ENCODE results near the gene TUBB. TPM values are rescaled to one million over a fixed set of nuclear protein-coding genes. Genes with fewer than 3 reads are reported as not detected.

TUBB gene
- 856 and 2,016 TPM in 2 replicates for total RNA-seq

DNA sequence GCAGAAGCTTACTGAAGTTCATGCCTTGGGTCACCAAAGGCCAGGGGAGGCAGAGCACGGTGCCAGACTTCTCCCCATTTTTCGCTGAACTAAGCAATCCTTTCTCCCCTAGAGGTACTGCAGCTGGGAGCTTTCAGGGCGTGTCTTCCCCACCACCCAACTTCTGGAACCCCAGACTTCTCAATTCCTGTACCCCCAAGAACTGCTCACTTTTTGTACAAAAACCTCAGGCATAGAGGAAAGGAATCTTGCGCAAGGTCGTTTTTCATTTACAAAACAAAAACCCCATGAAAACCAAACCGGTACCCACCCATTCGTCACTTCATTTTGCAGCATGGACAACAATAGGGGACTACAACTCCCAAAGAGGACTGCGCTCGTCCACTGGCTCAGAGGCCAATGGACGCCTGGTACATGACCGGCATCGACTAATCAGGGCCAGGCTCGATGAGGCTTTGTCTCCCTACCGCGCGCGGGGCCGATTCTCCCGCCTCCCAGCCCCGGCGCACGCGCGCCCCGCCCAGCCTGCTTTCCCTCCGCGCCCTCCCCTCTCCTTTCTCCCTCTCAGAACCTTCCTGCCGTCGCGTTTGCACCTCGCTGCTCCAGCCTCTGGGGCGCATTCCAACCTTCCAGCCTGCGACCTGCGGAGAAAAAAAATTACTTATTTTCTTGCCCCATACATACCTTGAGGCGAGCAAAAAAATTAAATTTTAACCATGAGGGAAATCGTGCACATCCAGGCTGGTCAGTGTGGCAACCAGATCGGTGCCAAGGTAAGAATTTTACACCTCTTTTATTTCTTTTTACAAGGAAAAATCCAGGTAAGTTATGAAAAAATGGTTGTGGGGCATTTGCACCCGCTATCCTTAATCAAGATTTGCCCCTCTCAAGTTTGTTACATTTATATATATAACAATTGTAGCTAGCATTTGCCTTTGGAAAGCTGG, at the start of gene TUBB:
TSS of gene TUBB (plus strand) at position 562 of the 947 bp plus-strand sequence. CDS start at position 717, 155 bp downstream.

DNA sequence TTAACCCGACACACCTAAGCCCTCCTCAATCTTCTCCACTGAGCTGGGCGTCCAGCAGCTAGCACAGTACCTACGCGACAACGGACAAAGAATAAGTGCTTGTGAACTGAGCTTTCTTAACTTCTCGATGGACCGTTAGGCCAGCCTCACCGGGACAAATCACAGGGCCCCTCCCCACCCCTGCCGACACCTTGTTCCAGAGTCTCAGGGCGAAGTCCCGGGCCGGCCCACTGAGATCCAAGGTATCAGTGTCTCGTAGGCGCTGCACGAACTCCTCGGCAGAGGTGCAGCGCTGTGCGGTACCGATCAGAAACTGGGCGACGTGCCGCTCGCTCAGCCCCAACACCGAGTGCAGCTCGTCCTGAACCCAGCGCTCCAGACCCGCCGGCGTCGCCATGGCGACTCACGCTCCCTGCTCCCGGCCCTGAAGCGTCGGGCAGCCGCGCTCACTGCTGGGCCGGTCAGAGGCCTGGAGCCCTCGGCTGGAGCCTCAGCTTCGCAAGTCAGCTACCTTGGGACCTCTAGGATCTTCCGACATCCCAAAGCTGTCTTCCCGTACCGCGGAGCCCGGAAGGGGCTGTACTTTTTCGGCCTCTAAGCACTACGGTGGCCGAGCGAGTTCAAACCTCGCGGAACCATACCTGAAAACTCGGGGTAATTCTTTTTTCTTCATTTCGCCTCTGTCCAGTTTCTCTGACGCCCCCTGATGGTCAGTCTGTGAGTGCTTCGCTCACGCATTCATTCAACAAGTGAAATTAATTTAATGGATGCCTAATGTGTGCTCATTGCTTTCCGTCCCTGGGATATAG, 47.5 kb upstream of the TUBB start, which contains the start of gene DHX16:
TSS of gene DHX16 (minus strand) at position 562 of the 809 bp plus-strand sequence. CDS start at position 397, 165 bp downstream.

DNA sequence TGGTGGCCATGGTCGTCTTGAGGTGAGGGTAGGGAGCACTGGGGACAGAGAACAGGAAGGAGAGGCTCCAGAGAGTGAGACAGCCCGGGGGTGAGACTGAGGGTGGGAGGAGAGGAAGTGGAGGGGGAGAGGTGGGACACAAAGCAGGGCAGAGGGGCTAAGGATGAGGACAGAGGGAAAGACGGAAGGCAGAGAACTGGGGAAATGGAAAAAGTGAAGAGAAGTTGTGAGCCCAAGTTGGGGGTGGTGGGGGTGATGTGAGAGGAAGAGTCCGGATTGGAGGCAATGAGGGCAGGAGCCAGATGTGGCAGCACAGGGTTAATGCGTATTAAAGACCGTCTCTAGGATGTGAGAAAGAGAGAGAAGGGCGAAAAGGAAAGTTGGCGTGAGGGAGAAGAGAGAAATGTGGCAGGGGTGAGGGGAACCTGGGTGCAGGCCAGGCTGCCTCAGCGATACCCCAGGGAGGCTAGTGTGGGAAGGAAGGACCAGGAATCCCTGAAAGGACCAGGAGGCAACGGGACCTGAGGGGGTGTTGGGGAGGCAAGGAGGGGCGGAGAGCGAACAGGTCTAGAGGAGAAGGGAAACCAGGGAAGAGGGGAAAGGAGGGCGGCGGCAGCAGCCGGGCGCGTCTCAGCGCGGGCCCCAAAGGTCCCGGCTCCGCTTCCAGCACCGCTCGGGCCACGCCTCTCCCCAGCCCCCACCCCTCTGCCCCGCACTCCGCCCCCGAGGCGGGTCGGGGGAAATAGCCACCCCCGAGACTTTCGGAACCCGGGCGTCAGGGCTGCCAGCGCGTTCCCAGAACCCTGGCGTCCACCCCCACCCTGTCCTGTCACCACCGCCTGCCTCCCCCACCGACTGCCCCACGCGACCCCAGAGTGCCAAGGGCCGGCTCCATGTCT, 33.9 kb upstream of the TUBB start, which contains the start of gene PPP1R18:
TSS of gene PPP1R18 (minus strand) at position 637 of the 899 bp plus-strand sequence. CDS start at position 10, 627 bp downstream.

DNA sequence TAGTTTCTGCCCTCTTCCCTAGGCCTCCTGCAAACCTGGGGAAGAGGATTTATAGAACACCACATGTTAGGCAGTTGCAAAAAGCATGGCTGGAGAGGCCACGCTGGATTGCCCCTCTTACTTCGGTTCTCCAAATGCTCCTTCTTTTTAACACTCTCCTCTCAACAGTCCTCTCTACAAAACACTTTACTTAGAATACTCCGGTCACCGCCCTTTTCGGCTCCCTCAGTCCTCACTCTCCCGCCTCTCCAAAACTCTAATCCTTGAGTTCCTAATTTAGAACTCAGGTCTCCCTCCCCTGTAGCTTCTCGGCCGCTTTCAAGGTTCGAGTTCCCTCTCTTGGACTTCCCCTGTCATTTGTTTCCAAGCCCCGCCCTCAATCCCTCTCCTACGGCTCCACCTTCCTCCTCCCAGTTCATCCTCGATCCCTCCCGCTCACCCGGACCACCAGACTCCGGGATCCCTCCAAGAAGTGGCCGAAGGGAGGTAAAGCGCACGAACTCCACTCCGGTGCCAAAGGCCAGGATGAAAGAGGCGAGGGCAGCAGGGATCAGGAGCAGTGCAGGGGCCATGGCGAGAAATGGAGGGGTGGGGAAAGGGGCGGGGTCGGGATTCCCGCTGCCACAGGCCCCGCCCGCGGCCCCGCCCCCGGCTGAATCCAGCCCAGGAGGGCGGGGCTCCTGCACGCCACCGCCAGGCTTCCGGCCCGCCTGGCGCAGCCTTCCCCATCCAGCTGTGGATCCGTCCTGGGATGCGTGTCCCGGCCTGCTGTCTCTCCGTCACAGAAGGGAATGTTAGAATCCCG, 29.5 kb upstream of the TUBB start, which contains the start of gene NRM:
TSS of gene NRM (minus strand) at position 582 of the 805 bp plus-strand sequence. CDS start at position 572, 10 bp downstream.

DNA sequence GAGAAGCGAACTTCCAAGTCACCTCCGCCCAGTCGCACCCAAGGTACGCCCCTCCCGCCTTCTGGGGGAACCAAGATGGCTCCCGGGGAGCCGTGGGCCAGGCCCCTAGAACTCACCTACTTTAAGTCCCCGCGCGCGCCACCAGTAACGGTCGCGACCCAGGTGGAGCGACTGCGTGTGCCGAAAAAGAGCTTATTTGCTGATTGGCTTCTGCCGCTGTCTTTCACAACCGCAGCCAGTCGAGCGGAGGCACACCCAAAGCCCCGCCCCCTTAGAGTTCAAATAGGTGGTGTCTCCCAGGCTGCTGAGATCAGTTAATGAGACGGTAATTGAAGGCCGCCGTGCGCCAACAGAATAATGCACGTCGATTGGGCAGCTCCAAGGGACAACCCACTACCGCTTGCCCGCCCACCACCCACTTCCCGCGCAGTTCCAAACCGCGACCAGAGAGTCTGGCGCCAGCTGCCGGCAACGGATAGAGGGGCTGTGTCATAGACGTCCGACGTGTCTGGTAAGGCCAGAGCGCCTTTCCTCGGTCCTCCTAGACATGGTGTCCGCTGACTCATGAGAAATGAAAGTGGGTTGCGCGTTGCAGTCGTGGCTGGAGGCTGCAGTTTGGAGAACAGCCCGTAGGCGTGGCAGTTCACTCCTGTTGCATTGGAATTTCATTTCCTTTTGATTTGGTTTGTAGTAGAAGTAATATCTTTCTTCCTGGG, 2.9 kb upstream of the TUBB start, which contains the start of gene MDC1:
TSS of gene MDC1 (minus strand) at position 153 of the 716 bp plus-strand sequence. CDS start 2,106 bp downstream, outside the sequence.

DNA sequence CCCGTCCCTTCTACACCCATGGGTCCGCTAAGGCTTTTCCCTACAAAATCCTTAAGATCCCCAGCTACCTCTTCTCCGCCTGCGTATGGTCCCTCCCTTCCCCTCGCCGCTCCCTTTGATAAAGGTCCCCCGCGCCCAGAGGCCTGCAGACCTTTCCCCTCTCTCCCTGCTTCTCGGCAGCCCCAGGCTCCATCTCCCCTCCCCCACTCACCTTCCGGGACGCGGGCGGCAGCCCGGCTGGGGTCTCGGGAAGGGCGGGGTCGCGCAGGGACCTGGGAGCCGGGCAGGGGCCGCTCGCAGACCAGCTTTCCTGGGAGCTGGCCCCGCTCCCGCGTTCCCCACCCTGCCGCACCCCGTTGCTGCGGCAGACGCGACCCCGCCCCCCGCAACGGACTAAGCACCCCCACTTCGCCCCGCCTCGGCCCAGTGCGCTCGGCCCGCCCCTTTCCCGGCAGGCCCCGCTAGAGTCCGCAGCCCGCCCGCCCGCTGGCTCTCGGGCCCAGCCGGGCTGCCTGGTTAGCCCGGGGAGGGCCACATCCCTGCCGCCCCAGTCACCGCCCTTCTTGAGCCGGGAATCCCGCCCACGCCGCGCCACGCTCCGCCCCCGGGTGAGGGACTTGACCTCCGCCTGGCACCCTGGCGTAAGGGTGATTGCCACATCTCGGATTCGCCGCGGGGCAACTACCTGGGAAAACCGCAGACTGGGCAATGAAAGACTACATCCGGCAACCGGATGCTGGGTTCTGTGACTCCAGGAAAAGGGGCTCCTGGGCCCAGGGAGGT, 22.4 kb downstream of the TUBB start, which contains the start of gene FLOT1:
TSS of gene FLOT1 (minus strand) at position 372 of the 783 bp plus-strand sequence. CDS start 498 bp downstream, outside the sequence.

DNA sequence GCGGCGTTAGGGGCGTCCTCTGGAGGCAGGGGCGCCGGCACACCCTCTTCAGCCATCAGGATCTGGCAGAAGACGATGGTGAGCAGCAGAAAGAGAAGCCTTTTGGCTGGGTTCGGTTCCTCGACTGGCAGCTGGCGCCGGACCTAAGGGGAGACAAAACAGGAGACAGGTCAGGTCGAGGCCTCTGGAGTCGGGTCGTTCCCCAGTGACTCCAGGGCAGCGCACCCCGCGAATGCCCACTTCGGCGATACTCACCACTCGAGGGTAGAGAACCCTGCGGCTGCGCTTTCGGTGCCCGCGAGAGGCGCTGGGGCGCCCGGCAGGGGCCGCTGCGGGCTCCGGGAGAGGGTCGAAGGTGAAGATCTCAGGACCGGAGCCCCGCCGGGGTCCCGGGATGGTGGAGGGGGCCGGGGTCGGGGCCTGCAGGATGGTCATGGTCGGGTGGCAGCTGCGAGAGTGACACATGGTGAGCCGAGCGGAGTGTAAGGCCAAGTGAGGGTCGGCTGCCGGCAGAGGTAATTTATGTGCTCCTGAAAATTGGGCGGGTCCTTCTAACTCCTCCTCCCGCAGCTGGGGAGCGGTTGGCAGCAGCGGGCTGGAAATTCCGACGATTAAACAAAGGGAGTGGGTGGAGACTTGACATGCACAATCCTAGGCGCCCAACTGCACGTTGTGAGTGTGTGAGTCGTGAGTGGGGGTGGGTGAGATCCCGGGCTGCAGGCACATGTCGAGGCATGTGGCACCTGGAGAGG, 24.1 kb downstream of the TUBB start, which contains the start of gene IER3:
TSS of gene IER3 (minus strand) at position 494 of the 752 bp plus-strand sequence. CDS start at position 465, 29 bp downstream.

Other genes with a start within 250 kb of the TUBB start
- 66.3 and 166 TPM in 2 replicates for gene HLA-E, start 230.8 kb upstream of the TUBB start, total RNA-seq
- gene GNL1, start 163.9 kb upstream of the TUBB start, total RNA-seq, result 42.0 and 44.0 TPM in 2 replicates
- 9.3 and 9.8 TPM in 2 replicates for gene PRR3, start 163.1 kb upstream of the TUBB start, total RNA-seq
- gene ABCF1, start 148.9 kb upstream of the TUBB start, total RNA-seq, result 32.1 and 37.8 TPM in 2 replicates
- 22.0 and 36.1 TPM in 2 replicates for gene PPP1R10, start 103.1 kb upstream of the TUBB start, total RNA-seq
- gene MRPS18B, start 102.5 kb upstream of the TUBB start, total RNA-seq, result 52.4 and 67.6 TPM in 2 replicates
- 5.1 and 9.0 TPM in 2 replicates for gene ATAT1, start 93.5 kb upstream of the TUBB start, total RNA-seq
- 8.0 and 10.0 TPM in 2 replicates for gene C6orf136, start 73.2 kb upstream of the TUBB start, total RNA-seq
- 23.3 and 33.4 TPM in 2 replicates for gene DHX16, start 47.3 kb upstream of the TUBB start, total RNA-seq
- gene PPP1R18, start 33.7 kb upstream of the TUBB start, total RNA-seq, result 60.1 and 75.4 TPM in 2 replicates
- gene NRM, start 29.4 kb upstream of the TUBB start, total RNA-seq, result 17.7 and 26.2 TPM in 2 replicates
- gene MDC1, start 3.1 kb upstream of the TUBB start, total RNA-seq, result 9.9 and 14.3 TPM in 2 replicates
- 127 and 150 TPM in 2 replicates for gene FLOT1, start 22.3 kb downstream of the TUBB start, total RNA-seq
- 123 and 201 TPM in 2 replicates for gene IER3, start 24.2 kb downstream of the TUBB start, total RNA-seq
- 55.7 and 224 TPM in 2 replicates for gene DDR1, start 164.2 kb downstream of the TUBB start, total RNA-seq
- 21.0 and 27.5 TPM in 2 replicates for gene GTF2H4, start 187.9 kb downstream of the TUBB start, total RNA-seq
- 26.1 and 43.4 TPM in 2 replicates for gene VARS2, start 193.9 kb downstream of the TUBB start, total RNA-seq
- gene SFTA2, start 211.8 kb downstream of the TUBB start, total RNA-seq, result not detected in 2 replicates
- gene MUCL3, start 220.6 kb downstream of the TUBB start, total RNA-seq, result not detected in 2 replicates